HG02870 (cell line): Measurements from ENCODE around the gene RMND1.
"Not testable (repeated sequence)": the region's sequence is repeated elsewhere in the genome, so short reads cannot be mapped to it uniquely, and the experiment has no call there.

Source experiments
- ATAC-seq: cut with Tn5 transposase; IDR thresholded peaks from one replicate; pipeline ENCODE4 v1.9.1; 2021; ENCODE audit warnings: mild to moderate bottlenecking, moderate library complexity; ENCODE audit not compliant: unreplicated experiment

Gene RMND1

DNA sequence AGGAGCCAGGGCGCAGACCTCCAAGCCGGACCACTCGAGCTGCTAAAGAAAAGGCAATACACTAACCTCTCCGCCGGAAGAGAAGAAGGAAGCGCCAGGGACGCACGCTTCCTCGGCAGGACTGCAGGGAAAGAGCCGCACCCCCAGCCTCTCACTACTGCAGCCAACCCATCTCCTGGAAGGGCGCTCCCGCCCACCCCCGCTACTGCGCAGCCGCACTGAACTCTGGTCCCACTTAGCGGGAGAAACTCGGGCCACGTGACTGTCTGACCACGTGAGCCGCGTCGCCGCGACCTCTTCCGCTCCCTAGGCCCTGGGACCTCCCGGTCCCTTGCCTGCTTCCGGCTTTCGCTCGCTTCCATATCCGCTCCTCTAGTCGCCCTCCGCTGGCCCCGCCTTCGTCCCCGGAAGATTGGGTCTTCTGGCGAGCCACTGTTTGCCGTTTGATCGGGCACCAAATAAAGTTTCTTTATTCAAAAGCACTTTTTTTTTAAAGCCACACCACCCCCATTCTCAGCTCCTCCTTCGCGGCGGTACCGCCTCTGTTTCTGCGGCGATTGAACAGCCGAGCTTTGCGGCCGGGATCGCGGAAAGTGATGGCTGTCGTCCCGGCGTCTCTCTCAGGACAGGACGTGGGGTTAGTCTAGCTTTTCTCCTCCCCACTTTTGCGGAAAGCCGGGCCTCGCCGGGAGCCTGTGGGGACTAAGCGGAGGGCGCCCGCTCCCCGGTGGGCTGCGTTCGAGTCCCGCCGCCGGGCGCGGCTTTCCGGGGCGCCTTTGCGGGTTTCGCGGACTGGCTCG, at the start of gene RMND1:
Gene RMND1 (minus strand): TSS at position 177 of the 800 bp plus-strand sequence. CDS start 6,315 bp downstream, outside the sequence.
- peak; percentile 96 for ATAC-seq

DNA sequence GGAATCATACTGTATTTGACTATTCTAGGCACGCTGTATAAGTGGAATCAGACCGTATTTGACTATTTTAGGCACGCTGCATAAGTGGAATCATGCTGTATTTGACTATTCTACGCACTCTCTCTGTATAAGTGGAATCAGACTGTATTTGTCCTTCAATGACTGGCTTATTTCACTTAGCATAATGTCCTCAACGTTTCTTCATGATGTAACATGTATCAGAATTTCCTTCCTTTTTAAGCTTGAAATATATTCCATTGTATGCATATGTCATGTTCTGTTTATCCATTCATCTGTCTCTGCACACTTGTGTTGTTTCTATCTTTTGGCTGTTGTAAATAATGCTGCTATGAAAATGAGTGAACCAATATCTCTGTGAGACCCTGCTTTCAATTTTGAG, 47.6 kb upstream of the RMND1 start:
- no peak for ATAC-seq

GRCh38 chr6:151498327-151498726, 46.4 kb upstream of the RMND1 start:
- ATAC-seq: peak; percentile 94

- ATAC-seq: peak; percentile 20
Measured at GRCh38 chr6:151497905-151498304, 46.0 kb upstream of the RMND1 start.

DNA sequence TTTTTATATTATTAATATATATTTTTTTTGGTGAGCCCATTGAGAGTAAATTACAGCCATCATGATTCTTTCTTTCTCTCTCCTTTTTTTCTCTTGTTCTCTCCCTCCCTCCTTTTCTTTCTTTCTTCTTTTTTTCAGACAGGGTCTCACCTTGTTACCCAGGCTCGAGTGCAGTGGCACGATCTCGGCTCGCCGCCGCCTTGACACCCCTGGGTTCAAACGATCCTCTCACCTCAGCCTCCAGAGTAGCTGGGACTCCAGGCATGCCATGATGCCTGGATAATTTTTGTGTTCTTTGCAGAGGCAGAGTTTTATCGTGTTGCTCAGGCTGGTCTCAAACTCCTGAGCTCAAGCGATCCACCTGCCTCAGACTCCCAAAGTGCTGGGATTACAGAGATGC, 43.5 kb upstream of the RMND1 start:
- ATAC-seq: no peak

DNA sequence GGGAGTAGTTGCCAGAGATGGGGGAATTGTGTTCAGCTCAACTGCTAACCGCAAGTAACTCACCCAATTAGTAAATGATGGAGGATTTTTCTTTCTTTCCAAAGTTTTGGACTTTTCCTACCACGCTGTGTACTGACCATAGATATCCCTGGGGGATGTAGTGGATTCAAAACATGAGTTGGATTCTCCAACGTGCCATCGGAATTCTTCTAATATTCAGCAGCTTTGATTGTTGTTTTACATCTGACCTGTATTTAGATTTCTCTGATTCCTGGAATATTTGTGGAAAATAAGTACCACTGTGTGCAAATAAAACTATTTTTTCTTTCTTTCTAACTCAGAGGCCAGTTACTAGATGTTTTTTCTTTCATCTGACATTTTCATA, 43.0 kb upstream of the RMND1 start:
- no peak for ATAC-seq

DNA sequence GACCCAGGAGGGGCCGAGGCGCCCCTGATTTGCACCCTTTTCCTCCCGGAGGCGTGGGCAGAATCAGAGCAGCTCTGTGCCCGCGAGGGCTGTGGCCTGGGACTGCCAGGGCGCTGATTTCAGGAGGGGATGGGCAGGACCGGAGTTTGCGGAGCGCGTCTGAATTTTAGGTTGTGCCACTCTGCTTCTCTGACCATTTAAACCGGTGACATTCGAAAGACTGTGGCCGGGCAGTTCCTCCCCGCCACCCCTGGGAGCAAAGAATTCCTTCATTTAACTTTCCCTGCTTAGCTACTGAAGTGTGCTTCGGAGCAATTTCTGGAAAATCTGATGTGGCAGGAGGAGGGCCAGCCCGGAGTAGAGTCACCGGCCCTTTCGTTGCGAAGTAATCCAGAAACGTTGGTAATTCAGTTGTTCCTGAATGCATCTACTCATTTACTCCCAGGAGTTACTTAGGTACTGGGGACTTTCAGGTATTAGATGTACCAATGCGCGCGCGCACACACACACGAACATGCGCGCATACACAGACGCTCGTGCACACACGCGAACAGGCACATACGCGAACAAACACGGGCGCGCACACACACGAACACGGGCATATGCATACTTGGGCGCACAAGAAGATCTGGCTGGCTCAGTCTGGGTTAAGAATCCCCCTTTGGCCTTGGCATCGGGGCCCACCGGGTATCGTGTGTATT, 42.5 kb upstream of the RMND1 start:
- no peak for ATAC-seq

DNA sequence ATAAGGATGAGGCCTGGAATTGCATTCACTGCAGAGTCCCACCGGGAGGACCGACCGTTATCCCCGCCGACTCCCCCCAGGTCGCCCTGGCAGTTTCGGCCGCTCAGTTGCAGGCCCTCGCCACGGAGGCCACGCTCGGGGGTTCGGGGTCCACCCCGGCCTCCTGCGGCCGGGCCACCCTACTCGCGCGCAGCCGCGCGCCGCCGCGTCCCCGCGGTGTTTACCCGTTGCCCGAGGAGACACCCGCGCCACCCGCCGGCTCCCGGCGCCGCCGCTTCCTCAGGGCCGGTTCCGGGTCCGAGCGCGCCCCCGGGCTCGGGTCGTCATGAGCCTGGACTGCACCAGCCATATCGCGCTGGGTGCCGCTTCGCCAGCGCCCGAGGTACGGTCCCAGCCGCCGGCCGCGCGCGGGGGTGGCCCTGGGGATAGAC, 41.9 kb upstream of the RMND1 start, which contains the start of gene CCDC170:
Gene CCDC170 (plus strand): TSS at position 214 of the 431 bp plus-strand sequence. CDS start 112 bp downstream, at position 326.
- no peak for ATAC-seq

GRCh38 chr6:151493161-151493803, 41.4 kb upstream of the RMND1 start:
- no peak for ATAC-seq

- no peak for ATAC-seq
Measured at GRCh38 chr6:151490996-151491395, 39.1 kb upstream of the RMND1 start.

GRCh38 chr6:151488226-151488625, 36.3 kb upstream of the RMND1 start:
- ATAC-seq: no peak

DNA sequence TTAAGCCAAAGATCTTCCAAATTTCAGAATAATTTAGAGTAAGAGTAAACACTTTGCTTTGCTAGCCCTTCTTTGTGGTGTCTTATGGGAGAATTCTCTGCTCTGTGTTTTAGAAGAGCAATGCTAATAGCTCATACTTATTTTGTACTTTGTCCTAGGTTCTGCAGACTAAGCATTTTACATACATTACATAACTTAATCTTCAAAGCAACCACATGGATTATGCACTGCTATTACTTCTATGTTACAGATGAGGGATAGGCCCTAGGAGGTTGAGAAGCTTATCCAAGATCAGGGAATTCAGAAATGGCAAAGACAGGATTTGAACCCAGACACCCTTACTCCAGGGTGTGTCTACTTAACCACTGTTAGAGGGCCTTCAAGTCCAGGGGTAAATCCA, 32.1 kb upstream of the RMND1 start:
- ATAC-seq: no peak

DNA sequence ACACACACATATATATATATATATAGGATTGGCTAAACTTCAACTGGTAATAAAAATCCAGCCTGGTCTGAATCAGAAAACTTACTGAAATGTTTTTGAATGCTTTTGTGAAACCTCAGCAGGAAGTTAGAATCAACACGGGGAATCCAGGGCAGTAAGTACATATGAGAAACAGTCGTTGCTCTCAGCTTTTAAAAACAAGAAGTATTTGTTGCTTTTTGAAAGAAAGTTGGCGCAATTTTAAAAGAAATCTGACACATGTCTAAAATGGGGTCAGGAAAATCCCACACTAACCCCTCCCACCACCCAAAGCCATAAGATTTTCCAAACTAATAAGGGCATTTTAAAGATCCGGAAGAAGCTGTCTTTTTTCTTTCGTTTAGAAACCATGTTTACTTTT, 30.4 kb upstream of the RMND1 start:
- no peak for ATAC-seq

- no peak for ATAC-seq
Measured at GRCh38 chr6:151481786-151482185, 29.9 kb upstream of the RMND1 start.

DNA sequence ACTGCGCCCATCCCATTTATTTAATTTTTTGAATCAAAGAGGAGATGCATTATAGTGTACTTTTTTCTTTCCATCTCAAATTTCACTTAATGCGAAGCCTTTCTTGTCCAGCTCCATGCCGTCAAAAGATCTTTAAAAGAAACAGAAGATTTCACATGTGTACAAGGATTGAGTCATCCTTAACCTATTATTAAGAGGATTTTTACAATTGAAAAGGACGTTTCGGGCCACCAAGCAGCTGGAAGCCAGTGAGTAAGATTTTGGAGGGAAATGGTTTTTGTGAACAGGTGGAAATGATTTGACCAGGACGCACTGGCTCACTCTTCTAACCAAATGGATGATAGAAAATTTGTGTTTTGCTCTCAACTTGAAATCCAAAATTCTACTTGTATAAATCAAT, 26.7 kb upstream of the RMND1 start:
- no peak for ATAC-seq

DNA sequence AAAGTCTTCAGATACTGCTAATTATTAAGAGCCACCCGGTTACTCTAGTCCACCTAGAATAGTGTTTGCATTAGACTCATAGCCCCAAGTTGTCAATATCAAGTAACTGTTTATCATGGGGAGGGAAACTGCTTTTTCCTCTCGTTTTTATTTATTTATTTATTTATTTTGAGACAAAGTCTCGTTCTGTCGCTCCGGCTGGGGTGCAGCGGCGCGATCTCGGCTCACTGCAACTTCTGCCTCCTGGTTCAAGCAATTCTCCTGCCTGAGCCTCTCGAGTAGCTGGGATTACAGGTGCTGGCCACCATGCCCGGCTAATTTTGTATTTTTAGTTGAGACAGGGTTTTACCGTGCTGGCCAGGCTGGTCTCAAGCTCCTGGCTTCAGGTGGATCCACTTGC, 25.8 kb upstream of the RMND1 start:
- no peak for ATAC-seq

- ATAC-seq: no peak
Measured at GRCh38 chr6:151475653-151476523, 24.0 kb upstream of the RMND1 start.

DNA sequence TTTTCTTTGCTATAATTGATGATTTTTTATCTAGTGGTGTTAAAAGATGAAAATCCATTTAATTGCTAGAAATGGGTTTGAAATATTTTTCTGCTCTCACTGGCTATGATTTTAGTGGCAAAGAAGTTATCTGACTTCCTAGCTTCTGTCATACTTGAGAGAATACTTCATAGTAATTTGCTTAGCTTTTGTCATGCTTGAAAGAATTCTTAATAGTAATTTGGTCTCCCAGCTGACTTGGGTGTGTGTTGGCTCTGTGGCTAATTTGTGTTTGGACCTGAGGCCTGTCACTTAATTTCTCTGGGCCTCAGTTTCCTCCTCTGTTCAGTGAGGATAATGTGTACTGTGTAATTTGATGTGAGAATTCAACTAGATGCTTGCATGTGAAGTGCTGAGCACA, 12.8 kb upstream of the RMND1 start:
- ATAC-seq: no peak

DNA sequence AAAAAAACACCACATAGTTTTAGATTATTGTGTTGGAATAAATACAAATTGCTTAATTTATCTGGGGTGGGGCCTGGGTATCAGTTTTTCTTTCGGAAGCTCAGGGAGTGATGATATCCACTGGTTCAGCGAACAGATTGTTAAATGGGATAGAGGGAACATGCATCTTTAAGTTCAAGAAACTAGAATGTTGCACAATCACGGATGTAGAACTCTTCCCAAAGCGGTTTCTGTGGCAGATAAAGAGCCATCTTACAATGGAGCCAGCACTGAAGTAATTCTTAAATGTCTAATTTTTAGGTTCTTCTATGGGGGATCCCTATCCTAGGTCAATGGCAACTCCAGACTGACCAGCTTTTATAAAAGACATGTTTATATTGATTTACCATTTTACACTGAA, 9.7 kb upstream of the RMND1 start:
- no peak for ATAC-seq

DNA sequence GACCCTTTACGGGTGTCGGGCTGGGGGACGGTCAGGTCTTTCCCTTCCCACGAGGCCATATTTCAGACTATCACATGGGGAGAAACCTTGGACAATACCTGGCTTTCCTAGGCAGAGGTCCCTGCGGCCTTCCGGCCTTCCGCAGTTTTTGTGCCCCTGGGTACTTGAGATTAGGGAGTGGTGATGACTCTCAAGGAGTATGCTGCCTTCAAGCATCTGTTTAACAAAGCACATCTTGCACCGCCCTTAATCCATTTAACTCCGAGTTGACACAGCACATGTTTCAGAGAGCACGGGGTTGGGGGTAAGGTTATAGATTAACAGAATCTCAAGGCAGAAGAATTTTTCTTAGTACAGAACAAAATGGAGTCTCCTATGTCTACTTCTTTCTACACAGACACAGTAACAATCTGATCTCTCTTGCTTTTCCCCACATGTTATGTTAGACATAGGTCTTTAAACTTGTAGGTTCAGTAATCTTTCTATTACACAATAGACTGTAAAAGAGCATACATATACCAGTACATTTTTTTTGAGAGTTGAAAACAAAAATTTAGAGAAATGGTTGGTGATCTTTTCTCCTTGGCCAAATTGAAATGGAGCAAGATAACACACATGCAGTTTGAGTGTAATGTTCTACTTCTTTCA, 3.9 kb upstream of the RMND1 start:
- ATAC-seq: not testable (repeated sequence)
